ENCODE results near the gene NELL1. TPM values are rescaled to one million over a fixed set of nuclear protein-coding genes. Genes with fewer than 3 reads are reported as not detected.

Gene NELL1
- total and polyA plus RNA-seq, 4 donors = 0.05 to 0.31 (median 0.12) TPM; not detected in 1

DNA sequence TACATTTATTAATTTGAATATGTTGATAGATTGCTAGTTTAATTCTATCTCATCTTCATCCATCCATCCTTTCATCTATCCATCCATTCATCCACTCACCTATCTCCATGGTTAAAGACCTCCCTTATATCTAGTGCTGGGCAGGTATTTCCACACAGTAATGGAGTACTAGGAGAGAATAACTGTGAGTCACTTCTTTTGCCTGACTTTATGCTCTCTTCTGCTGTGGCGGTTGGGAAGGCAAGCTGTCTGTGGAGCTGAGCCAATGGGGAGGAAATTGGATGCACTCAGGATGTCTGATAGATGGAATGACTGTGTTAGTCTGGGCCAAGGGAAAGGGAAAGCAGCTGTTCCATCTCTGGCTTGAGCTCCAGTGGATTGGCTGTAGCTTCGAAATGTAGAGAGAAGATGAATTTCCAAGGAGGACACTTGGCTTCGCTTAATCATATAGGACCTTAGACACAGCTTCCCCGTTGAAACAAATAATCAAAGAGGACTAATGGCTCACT is 60.3 kb downstream of the NELL1 start:
- TF ChIP-seq, protein P1, sequence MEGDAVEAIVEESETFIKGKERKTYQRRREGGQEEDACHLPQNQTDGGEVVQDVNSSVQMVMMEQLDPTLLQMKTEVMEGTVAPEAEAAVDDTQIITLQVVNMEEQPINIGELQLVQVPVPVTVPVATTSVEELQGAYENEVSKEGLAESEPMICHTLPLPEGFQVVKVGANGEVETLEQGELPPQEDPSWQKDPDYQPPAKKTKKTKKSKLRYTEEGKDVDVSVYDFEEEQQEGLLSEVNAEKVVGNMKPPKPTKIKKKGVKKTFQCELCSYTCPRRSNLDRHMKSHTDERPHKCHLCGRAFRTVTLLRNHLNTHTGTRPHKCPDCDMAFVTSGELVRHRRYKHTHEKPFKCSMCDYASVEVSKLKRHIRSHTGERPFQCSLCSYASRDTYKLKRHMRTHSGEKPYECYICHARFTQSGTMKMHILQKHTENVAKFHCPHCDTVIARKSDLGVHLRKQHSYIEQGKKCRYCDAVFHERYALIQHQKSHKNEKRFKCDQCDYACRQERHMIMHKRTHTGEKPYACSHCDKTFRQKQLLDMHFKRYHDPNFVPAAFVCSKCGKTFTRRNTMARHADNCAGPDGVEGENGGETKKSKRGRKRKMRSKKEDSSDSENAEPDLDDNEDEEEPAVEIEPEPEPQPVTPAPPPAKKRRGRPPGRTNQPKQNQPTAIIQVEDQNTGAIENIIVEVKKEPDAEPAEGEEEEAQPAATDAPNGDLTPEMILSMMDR (IDR thresholded peaks at IDR 0.05; ENCODE audit: control extremely low read depth, extremely low read depth) = no peak
- Histone ChIP-seq H3K36me3 (ENCODE audit: control insufficient read depth in 4 of 4, insufficient read depth in 4 of 4, low read length in 4 of 4) (no peaks in the 10 kb centered on the region), H3K4me1 (ENCODE audit: control insufficient read depth in 5 of 5, insufficient read depth in 5 of 5, low read length in 5 of 5) (no peaks in the 10 kb centered on the region), H3K27me3 (ENCODE audit: control insufficient read depth in 3 of 3, insufficient read depth in 3 of 3, low read length in 2 of 3) (no peaks in the 10 kb centered on the region), H3K4me3 (no peak overlapping the region), H3K9ac (ENCODE audit: insufficient read depth in 1 of 2, low read length in 2 of 2) (no peak overlapping the region), H3K9me3 (ENCODE audit: control insufficient read depth in 4 of 4, insufficient read depth in 3 of 4, low read length in 3 of 4) (peaks cover 0 to 2% (median 0%) of the 10 kb centered on the region in 4 donors), H3K27ac (ENCODE audit: low read depth in 1 of 2, low read length in 1 of 2) (no peak overlapping the region)
- WGBS, 2 donors = 80 to 81% methylated on average over 4 of the region's 4 CpGs
- DNase-seq (no peak), ATAC-seq (ENCODE audit: insufficient read depth, low FRiP score) (no peak)

DNA sequence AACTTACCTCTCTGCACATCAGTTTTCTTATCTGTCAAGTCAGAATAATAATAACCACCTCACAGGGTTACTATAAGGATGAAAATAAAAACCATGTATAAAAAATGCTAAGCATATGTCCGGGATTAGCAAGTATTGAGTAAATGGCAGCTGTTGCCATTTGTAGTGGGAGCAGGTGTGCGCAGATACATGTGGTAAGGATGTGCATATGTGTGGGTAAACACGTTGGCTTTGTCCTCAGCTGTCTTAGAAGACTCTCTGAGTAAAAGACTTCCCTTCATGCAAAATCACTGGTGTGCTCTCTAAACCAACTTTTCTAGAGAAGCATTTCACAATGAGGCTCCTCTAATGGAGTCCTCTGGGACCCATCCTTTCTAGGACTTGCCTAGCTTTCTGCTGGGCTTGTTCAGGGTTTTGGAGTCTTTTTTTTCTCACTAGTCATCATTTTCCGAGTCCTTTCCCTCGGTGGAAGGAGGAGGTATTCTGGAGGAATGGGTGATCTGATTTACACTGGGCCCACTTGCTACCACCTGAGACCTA is 62.4 kb downstream of the NELL1 start:
- 77 to 80% methylated on average over 5 of the region's 5 CpGs for WGBS, 2 donors
- no peak overlapping the region for H3K4me3 ChIP-seq
- ATAC-seq (ENCODE audit: insufficient read depth, low FRiP score) (no peak), DNase-seq (no peak)
- H3K27ac ChIP-seq (ENCODE audit: low read depth in 1 of 2, low read length in 1 of 2) = no peak overlapping the region
- no peaks in the 10 kb centered on the region for H3K27me3 ChIP-seq (ENCODE audit: control insufficient read depth in 3 of 3, insufficient read depth in 3 of 3, low read length in 2 of 3)
- TF ChIP-seq, protein P1 (IDR thresholded peaks at IDR 0.05; ENCODE audit: control extremely low read depth, extremely low read depth) = no peak
- H3K9ac ChIP-seq (ENCODE audit: insufficient read depth in 1 of 2, low read length in 2 of 2) = no peak overlapping the region
- no peaks in the 10 kb centered on the region for H3K4me1 ChIP-seq (ENCODE audit: control insufficient read depth in 5 of 5, insufficient read depth in 5 of 5, low read length in 5 of 5)
- peaks cover 0 to 2% (median 0%) of the 10 kb centered on the region in 4 donors for H3K9me3 ChIP-seq (ENCODE audit: control insufficient read depth in 4 of 4, insufficient read depth in 3 of 4, low read length in 3 of 4)
- H3K36me3 ChIP-seq (ENCODE audit: control insufficient read depth in 4 of 4, insufficient read depth in 4 of 4, low read length in 4 of 4) = no peaks in the 10 kb centered on the region

DNA sequence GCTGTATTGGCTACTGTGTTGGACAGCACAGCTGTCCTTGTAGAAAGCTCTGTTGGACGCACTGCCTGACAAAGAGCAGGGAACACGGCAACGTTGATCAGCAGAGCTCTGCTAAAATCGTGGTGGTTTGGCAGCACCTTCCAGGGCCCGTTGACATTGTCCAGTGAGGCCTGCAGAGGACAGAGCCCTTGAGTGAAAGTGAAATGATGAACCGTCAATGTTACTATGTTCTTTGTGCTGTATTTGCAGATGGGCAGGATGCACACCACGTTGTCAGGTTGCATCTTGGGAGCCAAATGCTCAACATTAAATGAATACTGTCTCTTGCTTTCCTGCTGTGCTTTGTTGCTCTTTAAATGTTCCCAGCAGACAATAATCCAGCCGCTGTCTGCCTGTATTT is 69.7 kb downstream of the NELL1 start:
- TF ChIP-seq, protein P1 (IDR thresholded peaks at IDR 0.05; ENCODE audit: control extremely low read depth, extremely low read depth) = no peak
- H3K4me1 ChIP-seq (ENCODE audit: control insufficient read depth in 5 of 5, insufficient read depth in 5 of 5, low read length in 5 of 5) = no peaks in the 10 kb centered on the region
- H3K9me3 ChIP-seq (ENCODE audit: control insufficient read depth in 4 of 4, insufficient read depth in 3 of 4, low read length in 3 of 4) = peaks cover 0 to 8% (median 0%) of the 10 kb centered on the region in 4 donors
- ATAC-seq (ENCODE audit: insufficient read depth, low FRiP score) = no peak
- H3K4me3 ChIP-seq = no peak overlapping the region
- DNase-seq = no peak
- H3K27ac ChIP-seq (ENCODE audit: low read depth in 1 of 2, low read length in 1 of 2) = no peak overlapping the region
- WGBS, 2 donors = 59 to 67% methylated on average over 8 of the region's 8 CpGs
- H3K9ac ChIP-seq (ENCODE audit: insufficient read depth in 1 of 2, low read length in 2 of 2) = no peak overlapping the region
- H3K36me3 ChIP-seq (ENCODE audit: control insufficient read depth in 4 of 4, insufficient read depth in 4 of 4, low read length in 4 of 4) = no peaks in the 10 kb centered on the region
- H3K27me3 ChIP-seq (ENCODE audit: control insufficient read depth in 3 of 3, insufficient read depth in 3 of 3, low read length in 2 of 3) = no peaks in the 10 kb centered on the region

DNA sequence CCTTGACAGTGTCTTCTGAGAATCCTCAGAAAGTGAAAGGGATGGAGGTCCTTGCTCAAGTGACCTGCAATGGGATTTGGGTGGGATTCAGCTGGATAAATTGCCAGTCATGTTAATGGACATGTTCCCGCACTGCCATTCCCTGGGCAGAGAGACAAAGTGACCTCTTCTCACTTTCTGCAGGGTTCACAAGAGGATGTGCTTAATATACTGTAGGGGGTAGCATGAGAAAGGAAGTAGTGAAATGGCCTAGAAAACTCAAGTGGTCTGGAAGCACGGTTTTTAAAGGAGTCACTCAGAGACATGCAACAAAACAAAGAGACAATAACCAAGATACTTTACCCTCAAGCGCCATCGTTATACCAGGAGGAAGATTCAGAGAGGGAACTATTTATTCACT is 70.2 kb downstream of the NELL1 start:
- 68% methylated on average over 4 of the region's 4 CpGs for WGBS, 2 donors
- Histone ChIP-seq H3K36me3 (ENCODE audit: control insufficient read depth in 4 of 4, insufficient read depth in 4 of 4, low read length in 4 of 4) (no peaks in the 10 kb centered on the region), H3K4me3 (no peak overlapping the region), H3K27me3 (ENCODE audit: control insufficient read depth in 3 of 3, insufficient read depth in 3 of 3, low read length in 2 of 3) (no peaks in the 10 kb centered on the region), H3K9ac (ENCODE audit: insufficient read depth in 1 of 2, low read length in 2 of 2) (no peak overlapping the region), H3K9me3 (ENCODE audit: control insufficient read depth in 4 of 4, insufficient read depth in 3 of 4, low read length in 3 of 4) (peaks cover 0 to 8% (median 0%) of the 10 kb centered on the region in 4 donors), H3K4me1 (ENCODE audit: control insufficient read depth in 5 of 5, insufficient read depth in 5 of 5, low read length in 5 of 5) (no peaks in the 10 kb centered on the region), H3K27ac (ENCODE audit: low read depth in 1 of 2, low read length in 1 of 2) (no peak overlapping the region)
- TF ChIP-seq, protein P1 (IDR thresholded peaks at IDR 0.05; ENCODE audit: control extremely low read depth, extremely low read depth) = no peak
- no peak for DNase-seq
- ATAC-seq (ENCODE audit: insufficient read depth, low FRiP score) = no peak
